Ovary (tissue), 3 donors: ENCODE results near the gene CAPN3.

Source experiments
- EP300 ChIP-seq: sonication (generic); formaldehyde crosslinking; IDR thresholded peaks from one replicate; pipeline ENCODE4 v1.6.1; 2017; ENCODE audit warnings: antibody characterized with exemption
- POLR2A ChIP-seq: fragments of 450-650 bp; IDR thresholded peaks from one replicate; pipeline ENCODE4 v1.6.1; 2017; ENCODE audit warnings: antibody characterized with exemption, mild to moderate bottlenecking, moderate library complexity
- TF ChIP-seq, protein P1 (sequence below), 3 donors: fragments of 450-650 bp in 2 of 3; fragments of 200-600 bp in 1 of 3; IDR thresholded peaks; one replicate each; pipeline versions ENCODE4 v1.5.1 to v1.8.0; 2016 to 2022; ENCODE audit warnings: antibody characterized with exemption in 3 of 3, mild to moderate bottlenecking in 1 of 3
- donor health status: DM: no; HTN: no; CAD: no.

- TF ChIP-seq, protein P1, sequence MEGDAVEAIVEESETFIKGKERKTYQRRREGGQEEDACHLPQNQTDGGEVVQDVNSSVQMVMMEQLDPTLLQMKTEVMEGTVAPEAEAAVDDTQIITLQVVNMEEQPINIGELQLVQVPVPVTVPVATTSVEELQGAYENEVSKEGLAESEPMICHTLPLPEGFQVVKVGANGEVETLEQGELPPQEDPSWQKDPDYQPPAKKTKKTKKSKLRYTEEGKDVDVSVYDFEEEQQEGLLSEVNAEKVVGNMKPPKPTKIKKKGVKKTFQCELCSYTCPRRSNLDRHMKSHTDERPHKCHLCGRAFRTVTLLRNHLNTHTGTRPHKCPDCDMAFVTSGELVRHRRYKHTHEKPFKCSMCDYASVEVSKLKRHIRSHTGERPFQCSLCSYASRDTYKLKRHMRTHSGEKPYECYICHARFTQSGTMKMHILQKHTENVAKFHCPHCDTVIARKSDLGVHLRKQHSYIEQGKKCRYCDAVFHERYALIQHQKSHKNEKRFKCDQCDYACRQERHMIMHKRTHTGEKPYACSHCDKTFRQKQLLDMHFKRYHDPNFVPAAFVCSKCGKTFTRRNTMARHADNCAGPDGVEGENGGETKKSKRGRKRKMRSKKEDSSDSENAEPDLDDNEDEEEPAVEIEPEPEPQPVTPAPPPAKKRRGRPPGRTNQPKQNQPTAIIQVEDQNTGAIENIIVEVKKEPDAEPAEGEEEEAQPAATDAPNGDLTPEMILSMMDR (IDR thresholded peaks at IDR 0.05): no peak
- TF ChIP-seq POLR2A (no peak), EP300 (no peak)
Measured at GRCh38 chr15:42365921-42366550, 6.7 kb downstream of the CAPN3 start.
